RWPE2 (cell line): ENCODE results near the gene KCNH5.
"Not testable (repeated sequence)": the region's sequence is repeated elsewhere in the genome, so short reads cannot be mapped to it uniquely, and the experiment has no call there.

Experiments used
- ATAC-seq: fragments of 200-7000 bp; cut with Tn5 transposase; 3 replicates; pipeline ENCODE4 v1.9.1; 2021; ENCODE audit warnings: low read depth
- DNase-seq: peaks from one replicate; pipeline ENCODE4 v3.0.0-alpha.2; 2020; ENCODE audit warnings: low spot score
- H3K27ac ChIP-seq: fragments of 450-650 bp; 2 replicates; pipeline ENCODE4 v1.5.1; 2017; ENCODE audit warnings: mild to moderate bottlenecking; ENCODE audit not compliant: poor library complexity, severe bottlenecking
- H3K27me3 ChIP-seq: fragments of 250-450 bp; sonication (Bioruptor Pico); 2 replicates; pipeline ENCODE4 v1.5.1; 2021; ENCODE audit warnings: mild to moderate bottlenecking, moderate library complexity; ENCODE audit not compliant: insufficient read depth, poor library complexity, severe bottlenecking
- H3K36me3 ChIP-seq: fragments of 250-450 bp; sonication (Bioruptor Pico); 2 replicates; pipeline ENCODE4 v1.5.1; 2020; ENCODE audit warnings: low read depth, mild to moderate bottlenecking, moderate library complexity
- H3K4me1 ChIP-seq: fragments of 250-450 bp; sonication (Bioruptor Pico); 2 replicates; pipeline ENCODE4 v1.5.1; 2021; ENCODE audit warnings: mild to moderate bottlenecking, moderate library complexity; ENCODE audit not compliant: insufficient read depth, poor library complexity, severe bottlenecking
- H3K4me3 ChIP-seq: fragments of 250-450 bp; sonication (Bioruptor Pico); 2 replicates; pipeline ENCODE4 v1.5.1; 2021; ENCODE audit warnings: mild to moderate bottlenecking, moderate library complexity; ENCODE audit not compliant: severe bottlenecking
- H3K9me3 ChIP-seq: fragments of 250-450 bp; sonication (Bioruptor Pico); 2 replicates; pipeline ENCODE4 v1.5.1; 2021; ENCODE audit warnings: mild to moderate bottlenecking, moderate library complexity; ENCODE audit not compliant: severe bottlenecking
- CTCF ChIP-seq: fragments of 450-650 bp; IDR thresholded peaks from one replicate; pipeline ENCODE4 v1.5.1; 2017; ENCODE audit warnings: mild to moderate bottlenecking, moderate library complexity; ENCODE audit not compliant: poor library complexity, severe bottlenecking

Gene KCNH5

GRCh38 chr14:62864588-62864987 is 180.7 kb downstream of the KCNH5 start:
- Histone ChIP-seq H3K27me3 (no peaks in the 10 kb centered on the region), H3K27ac (no peak overlapping the region), H3K4me1 (no peaks in the 10 kb centered on the region), H3K4me3 (no peak overlapping the region), H3K36me3 (no peaks in the 10 kb centered on the region), H3K9me3 (no peaks in the 10 kb centered on the region)
- TF ChIP-seq CTCF = no peak
- DNase-seq = no peak
- ATAC-seq = no peak

GRCh38 chr14:62858011-62858410 is 187.2 kb downstream of the KCNH5 start:
- not testable (repeated sequence) for H3K9me3 ChIP-seq, ATAC-seq, DNase-seq, H3K4me1 ChIP-seq, H3K27ac ChIP-seq, H3K4me3 ChIP-seq, H3K27me3 ChIP-seq, H3K36me3 ChIP-seq

GRCh38 chr14:62854951-62855350 is 190.3 kb downstream of the KCNH5 start:
- no peaks in the 10 kb centered on the region for H3K36me3 ChIP-seq
- no peak overlapping the region for H3K4me3 ChIP-seq
- no peaks in the 10 kb centered on the region for H3K27me3 ChIP-seq
- no peak for DNase-seq
- no peak overlapping the region for H3K27ac ChIP-seq
- no peak for ATAC-seq
- no peaks in the 10 kb centered on the region for H3K4me1 ChIP-seq
- TF ChIP-seq CTCF = no peak
- H3K9me3 ChIP-seq = no peaks in the 10 kb centered on the region

GRCh38 chr14:62847168-62847567 is 198.1 kb downstream of the KCNH5 start:
- H3K27me3 ChIP-seq = no peaks in the 10 kb centered on the region
- H3K4me1 ChIP-seq = no peaks in the 10 kb centered on the region
- no peak for TF ChIP-seq CTCF
- DNase-seq = no peak
- no peaks in the 10 kb centered on the region for H3K9me3 ChIP-seq
- H3K36me3 ChIP-seq = no peaks in the 10 kb centered on the region
- no peak overlapping the region for H3K27ac ChIP-seq
- no peak for ATAC-seq
- H3K4me3 ChIP-seq = no peak overlapping the region

DNA sequence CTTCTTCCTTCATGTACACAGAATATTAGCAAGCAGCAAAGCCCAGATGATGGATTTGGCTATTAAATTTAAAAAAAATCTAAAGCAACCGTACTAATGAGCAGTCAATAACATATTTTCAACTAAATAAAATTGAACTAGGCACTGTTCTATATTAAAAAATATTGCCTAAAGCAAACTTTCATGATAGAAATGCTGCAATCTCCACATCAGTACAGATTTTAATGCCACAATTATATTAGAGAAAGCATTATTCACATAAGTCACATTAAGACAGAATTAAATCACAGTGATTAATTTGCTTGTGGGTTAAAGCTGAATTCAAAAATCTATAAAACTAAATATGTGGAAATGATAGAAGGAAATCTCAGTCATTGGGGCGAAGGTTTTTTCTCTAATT is 200.7 kb downstream of the KCNH5 start:
- no peak overlapping the region for H3K27ac ChIP-seq
- H3K9me3 ChIP-seq = no peaks in the 10 kb centered on the region
- H3K36me3 ChIP-seq = no peaks in the 10 kb centered on the region
- ATAC-seq (no peak), DNase-seq (no peak)
- TF ChIP-seq CTCF = no peak
- H3K4me1 ChIP-seq = no peaks in the 10 kb centered on the region
- no peaks in the 10 kb centered on the region for H3K27me3 ChIP-seq
- no peak overlapping the region for H3K4me3 ChIP-seq
